GM13976 (cell line): Measurements from ENCODE around the gene MYT1.
"Not testable (repeated sequence)": the region's sequence is repeated elsewhere in the genome, so short reads cannot be mapped to it uniquely, and the experiment has no call there.

Source experiments
- DNase-seq: peaks from one replicate; pipeline ENCODE4 v3.0.0; 2012; ENCODE audit warnings: low spot score
- CTCF ChIP-seq: IDR thresholded peaks from 2 replicates; pipeline ENCODE4 v1.5.1; 2012; ENCODE audit warnings: borderline replicate concordance, mild to moderate bottlenecking; ENCODE audit not compliant: insufficient read depth; ENCODE audit errors: extremely low read depth, missing control alignments, control extremely low read depth
- in situ Hi-C: fragments of 300-500 bp; cut with MboI; formaldehyde crosslinking; loops from one replicate; pipeline ENCODE4 v1.12.0; 2022; ENCODE audit warnings: low sequenced_read_pairs, mixed read lengths, inconsistent platforms; ENCODE audit not compliant: unreplicated experiment

The MYT1 gene

GRCh38 chr20:64164123-64164836 is at the start of gene MYT1:
Gene MYT1, plus strand, starts transcription at chr20:64164452. Its CDS starts 34,410 bp downstream, at chr20:64198862.
- in situ Hi-C loops, result no loop called here
- TF ChIP-seq CTCF, result no peak
- no peak for DNase-seq

- in situ Hi-C loops, result no loop called here
- TF ChIP-seq CTCF, result no peak
- no peak for DNase-seq
Measured at GRCh38 chr20:64115171-64115911, 48.9 kb upstream of the MYT1 start.

- in situ Hi-C loops, result no loop called here
Measured at GRCh38 chr20:64116016-64116415, 48.2 kb upstream of the MYT1 start.

GRCh38 chr20:64116541-64117431 is 47.5 kb upstream of the MYT1 start:
- no peak for TF ChIP-seq CTCF
- in situ Hi-C loops, result no loop called here
- no peak for DNase-seq

More at GRCh38 chr20:64116016-64116415, 48.2 kb upstream of the MYT1 start:
- TF ChIP-seq CTCF, result no peak
- DNase-seq, result no peak

GRCh38 chr20:64117432-64117777 is 46.8 kb upstream of the MYT1 start:
- in situ Hi-C loops, result not testable (repeated sequence)

DNA sequence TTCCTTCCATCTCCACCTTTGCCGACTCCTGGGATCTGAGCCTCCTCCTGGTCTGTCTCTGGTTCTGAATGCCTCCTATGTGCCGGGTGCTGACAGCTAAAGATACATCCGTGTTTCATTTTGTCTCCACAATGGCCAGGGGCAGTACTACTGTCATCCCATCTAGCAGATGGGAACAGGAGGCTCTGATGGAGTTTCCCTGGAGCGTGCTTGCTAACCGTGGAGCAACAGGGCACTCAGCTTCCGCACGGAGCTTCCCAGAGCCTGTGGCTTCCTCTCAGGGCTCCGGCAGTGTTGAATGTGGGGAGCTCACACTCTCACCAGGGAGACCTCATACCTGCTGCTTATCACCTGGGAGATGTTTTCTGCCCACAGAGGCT is 45.0 kb upstream of the MYT1 start:
- in situ Hi-C loops, result no loop called here
- TF ChIP-seq CTCF, result no peak
- DNase-seq, result no peak

More at GRCh38 chr20:64117432-64117777, 46.8 kb upstream of the MYT1 start:
- DNase-seq, result not testable (repeated sequence)
